Loucy (cell line): ENCODE results near the gene RPL38.

Experiments
- H2AFZ ChIP-seq: fragments of 200-600 bp; sonication (generic); 2 replicates; pipeline ENCODE4 v1.6.0; 2016; ENCODE audit warnings: antibody characterized with exemption, mild to moderate bottlenecking, low read length, moderate library complexity
- H3F3A ChIP-seq: fragments of 200-600 bp; 2 replicates; pipeline ENCODE4 v1.6.0; 2016; ENCODE audit warnings: antibody characterized with exemption, low read depth, mild to moderate bottlenecking
- H3K27me3 ChIP-seq: fragments of 200-600 bp; sonication (generic); 2 replicates; pipeline ENCODE4 v1.6.1; 2014; ENCODE audit warnings: low read length, mild to moderate bottlenecking; ENCODE audit not compliant: insufficient read depth, poor library complexity, severe bottlenecking
- H3K36me3 ChIP-seq: fragments of 200-600 bp; sonication (generic); 2 replicates; pipeline ENCODE4 v1.6.1; 2016; ENCODE audit warnings: low read length; ENCODE audit not compliant: insufficient read depth
- H3K4me1 ChIP-seq: fragments of 200-600 bp; sonication (generic); 2 replicates; pipeline ENCODE4 v1.5.1; 2014; ENCODE audit warnings: low read length, mild to moderate bottlenecking; ENCODE audit not compliant: insufficient read depth, poor library complexity, severe bottlenecking
- H3K4me2 ChIP-seq: fragments of 200-600 bp; sonication (generic); 2 replicates; pipeline ENCODE4 v1.6.0; 2014; ENCODE audit warnings: antibody characterized with exemption, low read length, low read depth, mild to moderate bottlenecking; ENCODE audit not compliant: poor library complexity, severe bottlenecking
- H3K4me3 ChIP-seq: fragments of 200-600 bp; sonication (generic); 2 replicates; pipeline ENCODE4 v1.5.1; 2014; ENCODE audit warnings: low read length, mild to moderate bottlenecking, mixed read lengths; ENCODE audit not compliant: poor library complexity, severe bottlenecking
- H3K79me2 ChIP-seq: fragments of 200-600 bp; sonication (generic); 2 replicates; pipeline ENCODE4 v1.6.1; 2014; ENCODE audit warnings: low read length; ENCODE audit not compliant: insufficient read depth
- H3K9ac ChIP-seq: fragments of 200-600 bp; sonication (generic); 2 replicates; pipeline ENCODE4 v1.6.0; 2014; ENCODE audit warnings: mild to moderate bottlenecking, low read depth, low read length, moderate library complexity; ENCODE audit not compliant: poor library complexity, severe bottlenecking
- H3K9me2 ChIP-seq: fragments of 200-600 bp; sonication (generic); replicated peaks from 2 replicates; pipeline ENCODE4 v1.6.1; 2016; ENCODE audit warnings: low read depth, low read length, mixed read lengths
- H3K9me3 ChIP-seq: fragments of 200-600 bp; sonication (generic); 2 replicates; pipeline ENCODE4 v1.6.1; 2014; ENCODE audit warnings: mild to moderate bottlenecking, antibody characterized with exemption, low read length, low read depth; ENCODE audit not compliant: insufficient read depth
- H4K20me1 ChIP-seq: fragments of 200-600 bp; sonication (generic); 2 replicates; pipeline ENCODE4 v1.6.0; 2014; ENCODE audit warnings: antibody characterized with exemption, low read length, mild to moderate bottlenecking; ENCODE audit not compliant: insufficient read depth, poor library complexity, severe bottlenecking
- CTCF ChIP-seq: fragments of 200-600 bp; sonication (generic); conservative IDR thresholded peaks from 2 replicates; pipeline ENCODE4 v1.5.1; 2014; ENCODE audit warnings: mild to moderate bottlenecking, antibody characterized with exemption, low read length
- EZH2phosphoT487 ChIP-seq: fragments of 200-600 bp; IDR thresholded peaks from 2 replicates; pipeline ENCODE4 v1.6.1; 2018; ENCODE audit warnings: antibody characterized with exemption, mild to moderate bottlenecking, moderate library complexity, borderline replicate concordance

RPL38 gene

GRCh38 chr17:74245871-74246270 lies 42.4 kb downstream of the RPL38 start:
- no peak for TF ChIP-seq EZH2phosphoT487
- no peak for TF ChIP-seq CTCF
- no peak overlapping the region for H2AFZ ChIP-seq
- no peak overlapping the region for H3K4me2 ChIP-seq
- H3K36me3 ChIP-seq: no peaks in the 10 kb centered on the region
- H3K4me3 ChIP-seq: no peak overlapping the region
- no peaks in the 10 kb centered on the region for H3K9me3 ChIP-seq
- H3K9ac ChIP-seq: no peak overlapping the region
- H3K9me2 ChIP-seq: no peaks in the 10 kb centered on the region
- H3F3A ChIP-seq: no peaks in the 10 kb centered on the region
- H4K20me1 ChIP-seq: no peaks in the 10 kb centered on the region
- H3K4me1 ChIP-seq: no peaks in the 10 kb centered on the region
- H3K27me3 ChIP-seq: no peaks in the 10 kb centered on the region
- no peaks in the 10 kb centered on the region for H3K79me2 ChIP-seq

GRCh38 chr17:74249590-74250270 lies 46.3 kb downstream of the RPL38 start:
- Histone ChIP-seq H3K4me1 (no peaks in the 10 kb centered on the region), H3K9me2 (no peaks in the 10 kb centered on the region), H3K27me3 (no peaks in the 10 kb centered on the region), H4K20me1 (no peaks in the 10 kb centered on the region), H3K9ac (no peak overlapping the region), H2AFZ (no peak overlapping the region), H3K79me2 (no peaks in the 10 kb centered on the region), H3K9me3 (no peaks in the 10 kb centered on the region), H3K4me2 (no peak overlapping the region), H3F3A (no peaks in the 10 kb centered on the region), H3K4me3 (no peak overlapping the region), H3K36me3 (no peaks in the 10 kb centered on the region)
- TF ChIP-seq EZH2phosphoT487: no peak
- TF ChIP-seq CTCF: no peak

GRCh38 chr17:74250324-74250995 lies 47.0 kb downstream of the RPL38 start:
- TF ChIP-seq CTCF (no peak), EZH2phosphoT487 (no peak)
- Histone ChIP-seq H4K20me1 (no peaks in the 10 kb centered on the region), H3K9me2 (no peaks in the 10 kb centered on the region), H3F3A (no peaks in the 10 kb centered on the region), H3K4me3 (no peak overlapping the region), H3K79me2 (no peaks in the 10 kb centered on the region), H3K9ac (no peak overlapping the region), H3K4me2 (no peak overlapping the region), H3K4me1 (no peaks in the 10 kb centered on the region), H3K27me3 (no peaks in the 10 kb centered on the region), H2AFZ (no peak overlapping the region), H3K36me3 (no peaks in the 10 kb centered on the region), H3K9me3 (no peaks in the 10 kb centered on the region)
